K562 (cell line): ENCODE data around the gene TDG. TPM values are rescaled to one million over a fixed set of nuclear protein-coding genes. Genes with fewer than 3 reads are reported as not detected.

Source experiments
- ATAC-seq: fragments of 200-7000 bp; cut with Tn5 transposase; 3 replicates; pipeline ENCODE4 v1.9.1; 2020; ENCODE audit warnings: moderate library complexity
- BruUV-seq: library from RNA; stranded (reverse); fragments of 400-500 nt; replicated peaks from 2 replicates; lab custom pipeline; 2021; lab: Mats Ljungman, UMichigan
- CTCF ChIA-PET: fragments of 300-600 bp; formaldehyde crosslinking; extraction: SDS; loops from one replicate; lab custom pipeline; 2021; ENCODE audit warnings: low intra/inter-chr PET ratio; lab: Yijun Ruan, JAX
- POLR2A ChIA-PET: fragments of 300-600, 350-650 bp; sonication (Branson Sonifier 250); formaldehyde crosslinking; extraction: SDS; loops from one replicate; lab custom pipeline; 2021; ENCODE audit warnings: antibody characterized with exemption, inconsistent platforms; lab: Yijun Ruan, JAX
- DNase-seq, 4 experiments: peaks; one replicate each; pipeline versions ENCODE4 v3.0.0 to v3.0.0-alpha.2; 2011 to 2018; ENCODE audit warnings: low spot score in 3 of 4, mixed read lengths in 3 of 4; ENCODE audit errors: extremely low read depth in 1 of 4
- FAIRE-seq: peaks from 2 replicates; lab custom pipeline; 2011; peaks lifted over from hg19 to GRCh38; lab: Jason Lieb, UNC
- H2AFZ ChIP-seq: 2 replicates; pipeline ENCODE4 v1.6.0; 2011; ENCODE audit warnings: low read depth, low read length, control low read depth, inconsistent platforms
- H3K27ac ChIP-seq: fragments of 200-600 bp; 3 replicates; pipeline ENCODE4 v1.8.0; 2011; ENCODE audit warnings: low read depth, mild to moderate bottlenecking, control low read depth, inconsistent platforms, low read length, moderate library complexity, mixed read lengths; ENCODE audit errors: extremely low read depth
- H3K27me3 ChIP-seq, 2 experiments: fragments of 300-600 bp in 1 of 2; 2 replicates in 1 of 2; 3 replicates in 1 of 2; pipeline versions ENCODE4 v1.6.0 to v1.8.0; 2011; ENCODE audit warnings: inconsistent platforms in 2 of 2, low read length in 2 of 2, mild to moderate bottlenecking in 1 of 2, mixed read lengths in 1 of 2, moderate library complexity in 1 of 2; ENCODE audit not compliant: control insufficient read depth in 2 of 2, insufficient read depth in 2 of 2
- H3K36me3 ChIP-seq: fragments of 300-600 bp; 3 replicates; pipeline ENCODE4 v1.8.0; 2011; ENCODE audit warnings: mild to moderate bottlenecking, low read length, inconsistent platforms; ENCODE audit not compliant: control insufficient read depth, insufficient read depth
- H3K4me1 ChIP-seq, 2 experiments: fragments of 200-600 bp in 1 of 2; replicated peaks in 1 of 2; 2 replicates in 1 of 2; 3 replicates in 1 of 2; pipeline versions ENCODE4 v1.5.1 to v1.8.0; 2011; ENCODE audit warnings: inconsistent platforms in 2 of 2, low read length in 2 of 2, mild to moderate bottlenecking in 1 of 2, mixed read lengths in 1 of 2, moderate library complexity in 1 of 2; ENCODE audit not compliant: control insufficient read depth in 2 of 2, insufficient read depth in 2 of 2
- H3K4me2 ChIP-seq: 2 replicates; pipeline ENCODE4 v1.6.1; 2011; ENCODE audit warnings: low read length, control low read depth, inconsistent platforms, mixed read lengths; ENCODE audit not compliant: insufficient read depth
- H3K4me3 ChIP-seq: fragments of 200-600 bp; sonication (generic), shearing (Covaris generic); 2 replicates; pipeline ENCODE4 v1.5.1; 2016; ENCODE audit warnings: control low read depth, inconsistent platforms
- H3K79me2 ChIP-seq: fragments of 200-600 bp; 3 replicates; pipeline ENCODE4 v1.8.0; 2011; ENCODE audit warnings: low read length, inconsistent platforms; ENCODE audit not compliant: control insufficient read depth, insufficient read depth
- H3K9ac ChIP-seq, 2 experiments: 2 replicates each; pipeline versions ENCODE4 v1.6.0 to v1.6.1; 2011; ENCODE audit warnings: low read depth in 2 of 2, low read length in 2 of 2, control low read depth in 1 of 2, inconsistent platforms in 1 of 2, mild to moderate bottlenecking in 1 of 2, mixed read lengths in 1 of 2; ENCODE audit not compliant: insufficient read depth in 1 of 2
- H3K9me1 ChIP-seq: one replicate; pipeline ENCODE4 v1.6.0; 2011; ENCODE audit warnings: inconsistent platforms, mild to moderate bottlenecking, low read length, moderate library complexity; ENCODE audit not compliant: control insufficient read depth, insufficient read depth
- H3K9me3 ChIP-seq: replicated peaks from 2 replicates; pipeline ENCODE4 v1.5.1; 2011; ENCODE audit warnings: low read depth, low read length, inconsistent platforms; ENCODE audit not compliant: control insufficient read depth, insufficient read depth
- H4K20me1 ChIP-seq: replicated peaks from 2 replicates; pipeline ENCODE4 v1.6.1; 2011; ENCODE audit warnings: low read length, inconsistent platforms, mixed read lengths; ENCODE audit not compliant: control insufficient read depth, insufficient read depth
- DMBX1 ChIP-seq: fragments of 250-450 bp; sonication (Bioruptor Pico); IDR thresholded peaks from 2 replicates; pipeline ENCODE4 v1.8.0; 2022; ENCODE audit warnings: inconsistent platforms, mild to moderate bottlenecking, moderate library complexity, borderline replicate concordance
- SAP30 ChIP-seq: fragments of 200-600 bp; sonication (generic); IDR thresholded peaks from 2 replicates; pipeline ENCODE4 v1.6.1; 2012; ENCODE audit warnings: borderline replicate concordance, low read depth, mild to moderate bottlenecking, moderate library complexity, low read length, control low read depth, inconsistent platforms; ENCODE audit not compliant: insufficient read depth, poor library complexity, severe bottlenecking
- TRIM28 ChIP-seq: fragments of 450-650 bp; IDR thresholded peaks from 2 replicates; pipeline ENCODE4 v1.6.1; 2017
- ZNF766 ChIP-seq: fragments of 200-800 bp; sonication (Bioruptor generic); conservative IDR thresholded peaks from 2 replicates; pipeline ENCODE4 v1.6.1; 2016; ENCODE audit warnings: missing genetic modification characterization, missing compliant biosample characterization
- WGBS: fragments of 100-300 bp; shearing (Covaris generic); methylation state at CpG from one replicate; pipeline ENCODE4 v1.1.6; 2016; ENCODE audit warnings: low coverage, mixed read lengths; ENCODE audit not compliant: insufficient coverage; ENCODE audit errors: missing lambda C conversion rate; 5-methylcytosine and 5-hydroxymethylcytosine counted together
- in situ Hi-C: fragments of 300-500 bp; cut with MboI; formaldehyde crosslinking; loops from 4 replicates; pipeline ENCODE4 v1.15.0; 2018; ENCODE audit warnings: inconsistent platforms, mixed read lengths
- intact Hi-C: fragments of 100-400 bp; cut with micrococcal nuclease; formaldehyde crosslinking; loops from 2 replicates; pipeline ENCODE4 v1.14.2; 2022
- polyA plus RNA-seq, 8 experiments: library from polyadenylated mRNA; depleted of rRNA in 4 of 8; stranded (reverse) in 5 of 8; unstranded in 3 of 8; fragments of >200 nt; fragmentation: Nextera tagmentation in 2 of 8; fragmentation: Illumina TruSeq in 1 of 8; extraction: Ambion mirVana in 2 of 8; extraction: Trizol in 1 of 8; gene quantifications; 2 replicates each; pipeline versions ENCODE4 v1.2.1 to v1.2.3, GENCODE V29; 2011 to 2014; ENCODE audit warnings: inconsistent platforms in 1 of 8, missing spikeins in 1 of 8
- total RNA-seq, 7 experiments: library from RNA; depleted of rRNA in 6 of 7; stranded (reverse); fragments of >200 nt in 6 of 7; fragmentation: Illumina TruSeq in 2 of 7; extraction: Trizol in 2 of 7; gene quantifications; 2 replicates each; pipeline versions ENCODE4 v1.2.1 to v1.2.3, GENCODE V29; 2011 to 2021; ENCODE audit warnings: low replicate concordance in 1 of 7

Gene TDG
- total and polyA plus RNA-seq, 9 of the 15 experiments (the other 6 are each of a cell fraction or from before 2014, with no cell fraction given): 37.6 to 77.2 (median 64.0) TPM

DNA sequence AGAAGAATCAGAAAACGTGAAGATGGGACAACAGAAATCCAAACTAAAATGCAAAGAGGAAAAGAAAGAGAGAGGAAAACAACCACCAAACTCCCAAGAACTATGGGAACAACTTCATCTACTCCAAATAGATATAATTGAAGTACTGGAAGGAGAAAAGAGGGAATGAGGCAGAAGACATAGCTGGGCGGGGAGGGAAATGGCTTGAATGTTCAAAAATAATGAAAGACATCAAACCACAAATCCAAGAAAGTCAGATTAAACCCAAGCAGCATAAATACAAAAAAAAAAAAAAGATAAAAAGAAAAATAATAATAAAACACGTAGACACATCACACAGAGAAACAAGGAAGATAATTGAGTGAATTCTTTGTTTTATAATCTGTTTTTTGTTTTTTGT is 47.8 kb upstream of the TDG start:
- H3K4me1 ChIP-seq: no peaks in the 10 kb centered on the region
- in situ Hi-C loops (no loop called here), intact Hi-C loops (no loop called here)
- FAIRE-seq (no peak), ATAC-seq (no peak), DNase-seq (no peak)
- H3K27me3 ChIP-seq: 0 out of 5 replicates have a peak, but pooled peaks cover 2 to 4% of the 10 kb centered on the region in 2 experiments
- 14% methylated on average over 3 of the region's 3 CpGs for WGBS
- no peaks in the 10 kb centered on the region for H3K36me3 ChIP-seq
- H3K9me1 ChIP-seq: no peaks in the 10 kb centered on the region
- POLR2A ChIA-PET: interaction anchor here (0.6 to 0.7 kb wide), 2 partner anchors 33 to 1397 kb away, joined by 3 read pairs; no protein-coding TSS in a partner anchor
- TF ChIP-seq ZNF766 (CRISPR knock-in tag) (0 out of 2 replicates have a peak, but pooled peaks have one; percentile 33), SAP30 (no peak), DMBX1 (CRISPR knock-in tag) (no peak), TRIM28 (0 out of 2 replicates have a peak, but pooled peaks have one; percentile 30)
- no peak overlapping the region for H3K4me3 ChIP-seq
- H3K9ac ChIP-seq: no peak overlapping the region
- no TSS peak for BruUV-seq
- no peak overlapping the region for H3K4me2 ChIP-seq
- CTCF ChIA-PET: no interaction called here
- H4K20me1 ChIP-seq: no peaks in the 10 kb centered on the region
- H2AFZ ChIP-seq: no peak overlapping the region
- no peaks in the 10 kb centered on the region for H3K79me2 ChIP-seq
- H3K27ac ChIP-seq: no peak overlapping the region
- no peaks in the 10 kb centered on the region; the same call in 1 of the 2 replicates for H3K9me3 ChIP-seq
